ENCODE results near the gene SERPINB11. TPM values are rescaled to one million over a fixed set of nuclear protein-coding genes. Genes with fewer than 3 reads are reported as not detected.

SERPINB11 gene
- polyA plus RNA-seq, 1 of the 3 experiments (the other 2 are of a cell fraction) = not detected

- TF ChIP-seq USF2 (IDR thresholded peaks at IDR 0.05; ENCODE audit: borderline replicate concordance, low read depth, low read length) = no peak
- no peak for TF ChIP-seq SMC3 (IDR thresholded peaks at IDR 0.05; ENCODE audit: low read depth, low read length)
- no peak for TF ChIP-seq SIN3A (IDR thresholded peaks at IDR 0.05; ENCODE audit: borderline replicate concordance, low read depth, low read length)
- no peak for TF ChIP-seq EZH2phosphoT487 (IDR thresholded peaks at IDR 0.05; ENCODE audit: borderline replicate concordance, low read depth)
- TF ChIP-seq, protein P1, sequence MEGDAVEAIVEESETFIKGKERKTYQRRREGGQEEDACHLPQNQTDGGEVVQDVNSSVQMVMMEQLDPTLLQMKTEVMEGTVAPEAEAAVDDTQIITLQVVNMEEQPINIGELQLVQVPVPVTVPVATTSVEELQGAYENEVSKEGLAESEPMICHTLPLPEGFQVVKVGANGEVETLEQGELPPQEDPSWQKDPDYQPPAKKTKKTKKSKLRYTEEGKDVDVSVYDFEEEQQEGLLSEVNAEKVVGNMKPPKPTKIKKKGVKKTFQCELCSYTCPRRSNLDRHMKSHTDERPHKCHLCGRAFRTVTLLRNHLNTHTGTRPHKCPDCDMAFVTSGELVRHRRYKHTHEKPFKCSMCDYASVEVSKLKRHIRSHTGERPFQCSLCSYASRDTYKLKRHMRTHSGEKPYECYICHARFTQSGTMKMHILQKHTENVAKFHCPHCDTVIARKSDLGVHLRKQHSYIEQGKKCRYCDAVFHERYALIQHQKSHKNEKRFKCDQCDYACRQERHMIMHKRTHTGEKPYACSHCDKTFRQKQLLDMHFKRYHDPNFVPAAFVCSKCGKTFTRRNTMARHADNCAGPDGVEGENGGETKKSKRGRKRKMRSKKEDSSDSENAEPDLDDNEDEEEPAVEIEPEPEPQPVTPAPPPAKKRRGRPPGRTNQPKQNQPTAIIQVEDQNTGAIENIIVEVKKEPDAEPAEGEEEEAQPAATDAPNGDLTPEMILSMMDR (IDR thresholded peaks at IDR 0.05) = no peak
- no peak for TF ChIP-seq RXRA (IDR thresholded peaks at IDR 0.05; ENCODE audit: borderline replicate concordance, low read depth)
- no peak for TF ChIP-seq GATA2 (CRISPR knock-in tag; IDR thresholded peaks at IDR 0.05)
- no peak for TF ChIP-seq NFIC (IDR thresholded peaks at IDR 0.05; ENCODE audit: borderline replicate concordance)
- TF ChIP-seq EP300 (IDR thresholded peaks at IDR 0.05; ENCODE audit: borderline replicate concordance in 1 of 2, low read depth in 1 of 2, low read length in 1 of 2) = no peak
- TF ChIP-seq CHD2 (IDR thresholded peaks at IDR 0.05; ENCODE audit: low read length, partially characterized antibody) = no peak
Observed at GRCh38 chr18:63725682-63726480, 23.1 kb downstream of the SERPINB11 start (continued).

DNA sequence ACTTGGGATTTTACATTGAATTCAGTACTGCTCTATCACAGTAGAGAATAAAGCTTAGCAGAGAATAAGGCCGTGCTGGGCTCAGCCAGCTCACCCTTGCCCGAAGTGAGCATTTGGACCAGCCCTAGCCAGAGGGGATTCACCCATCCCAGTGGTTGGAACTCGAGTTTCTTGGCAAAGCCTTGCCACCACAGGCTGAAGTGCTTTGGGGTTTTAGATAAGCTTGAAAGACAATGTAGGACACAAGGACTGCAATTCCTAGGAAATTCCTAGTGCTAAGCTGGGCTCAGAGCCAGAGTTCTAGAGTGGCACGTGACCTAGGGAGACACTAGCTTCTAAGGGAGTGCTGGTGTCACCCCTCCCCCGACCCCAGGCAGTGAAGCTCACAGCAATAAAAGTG, 28.0 kb downstream of the SERPINB11 start:
- H3K9me2 ChIP-seq = no peaks in the 10 kb centered on the region
- no peaks in the 10 kb centered on the region for H4K20me1 ChIP-seq (ENCODE audit: insufficient read depth)
- 0% methylated on average over 3 of the region's 5 CpGs for WGBS (ENCODE audit: low lambda C conversion rate)
- no peaks in the 10 kb centered on the region for H3K9me3 ChIP-seq
- H3K79me2 ChIP-seq (ENCODE audit: insufficient read depth) = no peaks in the 10 kb centered on the region
- no peaks in the 10 kb centered on the region for H3K4me1 ChIP-seq (ENCODE audit: control insufficient read depth in 1 of 2, insufficient read depth in 2 of 2, low read depth in 1 of 2, low read length in 1 of 2)
- no peak overlapping the region for H3K4me2 ChIP-seq
- no peak overlapping the region for H3K9ac ChIP-seq
- ChIA-PET CTCF (interaction anchor here (0.6 to 1.2 kb wide), 2 partner anchors 11 to 152 kb away, joined by 3 read pairs; no protein-coding TSS in a partner anchor), POLR2A (no interaction called here)
- H3K4me3 ChIP-seq (ENCODE audit: low read depth in 2 of 2, low read length in 1 of 2) = no peak overlapping the region
- no peak overlapping the region for H3K27ac ChIP-seq (ENCODE audit: low read depth in 2 of 2, low read length in 1 of 2)
- no peak overlapping the region for H2AFZ ChIP-seq (ENCODE audit: low read depth)
- H3K36me3 ChIP-seq (replicated peaks in 1 of 2; ENCODE audit: control insufficient read depth in 1 of 2, insufficient read depth in 2 of 2, low read length in 1 of 2) = no peaks in the 10 kb centered on the region
- no peaks in the 10 kb centered on the region; the same call in 1 of the 2 replicates for H3K27me3 ChIP-seq (ENCODE audit: insufficient read depth)
- TF ChIP-seq TAF1 (IDR thresholded peaks at IDR 0.05; ENCODE audit: borderline replicate concordance, low read depth, low read length) = no peak
- TF ChIP-seq, protein P2, sequence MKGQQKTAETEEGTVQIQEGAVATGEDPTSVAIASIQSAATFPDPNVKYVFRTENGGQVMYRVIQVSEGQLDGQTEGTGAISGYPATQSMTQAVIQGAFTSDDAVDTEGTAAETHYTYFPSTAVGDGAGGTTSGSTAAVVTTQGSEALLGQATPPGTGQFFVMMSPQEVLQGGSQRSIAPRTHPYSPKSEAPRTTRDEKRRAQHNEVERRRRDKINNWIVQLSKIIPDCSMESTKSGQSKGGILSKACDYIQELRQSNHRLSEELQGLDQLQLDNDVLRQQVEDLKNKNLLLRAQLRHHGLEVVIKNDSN (IDR thresholded peaks at IDR 0.05; ENCODE audit: borderline replicate concordance, low read depth) = peak; percentile 28; the same call in 1 of the 2 replicates
- DNase-seq = no peak
- no peaks in the 10 kb centered on the region for H3F3A ChIP-seq (replicated peaks; ENCODE audit: insufficient read depth)

All from SK-N-SH (cell line).